ENCODE results near the gene SNAP47.

SNAP47 gene

DNA sequence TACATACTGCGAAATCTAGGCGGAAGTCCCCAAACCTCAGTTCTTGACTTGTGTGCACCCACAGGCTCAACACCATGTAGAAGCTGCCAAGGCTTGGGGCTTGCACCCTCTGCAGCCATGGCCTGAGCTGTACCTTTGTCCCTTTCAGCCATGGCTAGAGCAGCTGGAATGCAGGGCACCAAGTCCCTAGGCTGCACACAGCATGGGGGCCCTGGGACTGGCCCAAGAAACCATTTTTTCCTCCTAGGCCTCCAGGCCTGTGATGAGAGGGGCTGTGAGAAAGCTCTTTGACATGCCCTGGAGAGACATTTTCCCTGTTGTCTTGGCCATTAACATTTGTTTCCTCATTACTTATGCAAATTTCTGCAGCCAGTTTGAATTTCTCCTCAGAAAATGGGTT is 78.7 kb downstream of the SNAP47 start:
- Mint-ChIP-seq H3K4me1 (no peaks in the 10 kb centered on the region), H3K36me3 (peaks cover 2 to 3% of the 10 kb centered on the region in 2 donors), H3K9me3 (peaks cover 17 to 21% of the 10 kb centered on the region in 2 donors), H3K4me3 (no peak overlapping the region), H3K27ac (no peak overlapping the region), H3K27me3 (peaks cover 0 to 5% of the 10 kb centered on the region in 2 donors)
- no peak for ATAC-seq (replicated peaks)
- DNase-seq, result no peak

- peaks cover 2 to 3% of the 10 kb centered on the region in 2 donors for H3K36me3 Mint-ChIP-seq
- H3K4me3 Mint-ChIP-seq, result no peak within 1 kb of the TSS
- ATAC-seq (replicated peaks) (no peak), DNase-seq (no peak)
- no peak within 1 kb of the TSS for H3K27ac Mint-ChIP-seq
- peaks cover 17 to 24% of the 10 kb centered on the region in 2 donors for H3K9me3 Mint-ChIP-seq
- peaks cover 0 to 5% of the 10 kb centered on the region in 2 donors for H3K27me3 Mint-ChIP-seq
- no peaks in the 10 kb centered on the region for H3K4me1 Mint-ChIP-seq
Observed at GRCh38 chr1:227815468-227816409, 80.5 kb downstream of the SNAP47 start, which contains the start of gene PRSS38. Gene PRSS38 (plus strand): TSS chr1:227815675. CDS start chr1:227815717, 42 bp downstream.

DNA sequence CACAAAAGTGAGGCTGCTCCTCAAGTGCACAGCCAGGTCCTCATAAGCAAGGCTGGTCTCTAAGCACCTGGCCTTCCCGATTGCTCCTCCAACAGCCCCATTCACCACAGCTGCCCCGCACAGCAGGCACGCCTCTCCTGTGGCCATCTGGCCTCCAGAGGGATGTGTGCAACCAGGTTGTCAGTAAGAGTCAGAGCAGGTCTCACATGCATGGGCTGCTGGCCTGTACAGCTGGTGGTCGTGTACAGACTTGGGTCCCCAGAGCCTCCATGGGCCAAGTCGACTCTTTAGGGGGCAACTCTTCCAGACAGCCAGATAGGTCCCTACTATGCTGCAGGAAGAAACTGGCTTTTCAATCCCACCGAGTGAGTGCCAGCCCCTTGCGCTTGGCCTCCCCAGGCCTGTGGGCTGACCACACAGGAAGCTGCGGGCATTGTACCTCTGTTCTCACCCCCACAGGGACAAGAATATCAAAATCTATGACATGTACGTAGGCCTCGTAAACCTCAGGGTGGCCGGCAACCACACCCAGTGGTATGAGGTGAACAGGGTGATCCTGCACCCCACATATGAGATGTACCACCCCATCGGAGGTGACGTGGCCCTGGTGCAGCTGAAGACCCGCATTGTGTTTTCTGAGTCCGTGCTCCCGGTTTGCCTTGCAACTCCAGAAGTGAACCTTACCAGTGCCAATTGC is 81.7 kb downstream of the SNAP47 start:
- DNase-seq (no peak), ATAC-seq (replicated peaks) (no peak)
- peaks cover 24 to 30% of the 10 kb centered on the region in 2 donors for H3K9me3 Mint-ChIP-seq
- peaks cover 0 to 8% of the 10 kb centered on the region in 2 donors for H3K27me3 Mint-ChIP-seq
- peaks cover 2 to 3% of the 10 kb centered on the region in 2 donors for H3K36me3 Mint-ChIP-seq
- no peak overlapping the region for H3K4me3 Mint-ChIP-seq
- no peaks in the 10 kb centered on the region for H3K4me1 Mint-ChIP-seq
- H3K27ac Mint-ChIP-seq, result no peak overlapping the region

DNA sequence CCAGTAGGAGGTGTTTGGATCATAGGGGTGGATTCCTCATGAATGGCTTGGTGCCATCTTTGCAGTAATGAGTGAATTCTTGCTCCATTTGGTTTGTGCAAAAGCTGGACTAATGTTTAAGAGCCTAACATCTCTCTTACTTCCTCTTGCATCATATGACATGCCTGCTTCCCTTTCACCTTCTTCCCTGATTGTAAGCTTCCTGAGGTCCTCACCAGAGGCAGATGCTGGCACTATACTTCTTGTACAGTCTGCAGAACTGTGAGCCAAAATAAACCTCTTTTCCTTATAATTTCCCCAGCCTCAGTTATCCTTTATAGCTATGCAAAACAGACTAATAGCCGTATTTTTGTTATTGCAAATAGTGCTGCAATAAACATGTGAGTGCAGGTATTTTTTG is 88.3 kb downstream of the SNAP47 start:
- Mint-ChIP-seq H3K27ac (no peak overlapping the region), H3K9me3 (peaks cover 19 to 22% of the 10 kb centered on the region in 2 donors), H3K36me3 (no peaks in the 10 kb centered on the region), H3K4me3 (no peak overlapping the region), H3K27me3 (peaks cover 23 to 30% of the 10 kb centered on the region in 2 donors), H3K4me1 (no peaks in the 10 kb centered on the region)
- ATAC-seq (replicated peaks), result no peak
- no peak for DNase-seq

DNA sequence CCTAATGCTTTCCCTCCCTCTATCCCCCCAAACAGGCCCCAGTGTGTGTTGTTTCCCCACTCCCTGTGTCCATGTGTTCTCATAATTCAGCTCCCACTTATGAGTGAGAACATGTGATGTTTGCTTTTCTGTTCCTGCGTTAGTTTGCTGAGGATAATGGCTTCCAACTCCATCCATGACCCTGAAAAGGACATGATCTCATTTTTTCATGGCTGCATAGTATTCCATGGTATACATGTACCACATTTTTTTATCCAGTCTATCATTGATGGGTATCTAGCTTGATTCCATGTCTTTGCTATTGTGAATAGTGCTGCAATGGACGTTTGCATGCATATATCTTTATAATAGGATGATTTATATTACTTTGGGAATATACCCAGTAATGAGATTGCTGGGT is 89.0 kb downstream of the SNAP47 start:
- no peaks in the 10 kb centered on the region for H3K36me3 Mint-ChIP-seq
- no peak for DNase-seq
- H3K4me1 Mint-ChIP-seq, result no peaks in the 10 kb centered on the region
- no peak overlapping the region for H3K27ac Mint-ChIP-seq
- no peak for ATAC-seq (replicated peaks)
- no peak overlapping the region for H3K4me3 Mint-ChIP-seq
- H3K27me3 Mint-ChIP-seq, result peaks cover 23 to 32% of the 10 kb centered on the region in 2 donors
- peaks cover 23 to 24% of the 10 kb centered on the region in 2 donors for H3K9me3 Mint-ChIP-seq

- H3K36me3 Mint-ChIP-seq, result no peaks in the 10 kb centered on the region
- no peak for ATAC-seq (replicated peaks)
- no peak overlapping the region for H3K4me3 Mint-ChIP-seq
- H3K4me1 Mint-ChIP-seq, result no peaks in the 10 kb centered on the region
- no peak for DNase-seq
- H3K27me3 Mint-ChIP-seq, result peaks cover 30 to 40% of the 10 kb centered on the region in 2 donors
- H3K27ac Mint-ChIP-seq, result no peak overlapping the region
- peaks cover 11 to 19% of the 10 kb centered on the region in 2 donors for H3K9me3 Mint-ChIP-seq
Observed at GRCh38 chr1:227828786-227829185, 93.6 kb downstream of the SNAP47 start.

Measured in stimulated activated naive B cell treated with anti-CD40 and anti-IgM and Interleukin-4, amounts not matched to agents 10 μg/mL and 1 μg/mL and 100 μg/mL, for 72 hours (primary cell).